GM21526 (cell line): ENCODE results near the gene GPC4.
"Not testable (repeated sequence)": the region's sequence is repeated elsewhere in the genome, so short reads cannot be mapped to it uniquely, and the experiment has no call there.

Experiments
- ATAC-seq: cut with Tn5 transposase; IDR thresholded peaks from one replicate; pipeline ENCODE4 v1.9.1; 2021; ENCODE audit warnings: moderate library complexity; ENCODE audit not compliant: unreplicated experiment, low FRiP score

Gene GPC4

GRCh38 chrX:133314281-133314680 is 101.0 kb downstream of the GPC4 start:
- ATAC-seq, result no peak

DNA sequence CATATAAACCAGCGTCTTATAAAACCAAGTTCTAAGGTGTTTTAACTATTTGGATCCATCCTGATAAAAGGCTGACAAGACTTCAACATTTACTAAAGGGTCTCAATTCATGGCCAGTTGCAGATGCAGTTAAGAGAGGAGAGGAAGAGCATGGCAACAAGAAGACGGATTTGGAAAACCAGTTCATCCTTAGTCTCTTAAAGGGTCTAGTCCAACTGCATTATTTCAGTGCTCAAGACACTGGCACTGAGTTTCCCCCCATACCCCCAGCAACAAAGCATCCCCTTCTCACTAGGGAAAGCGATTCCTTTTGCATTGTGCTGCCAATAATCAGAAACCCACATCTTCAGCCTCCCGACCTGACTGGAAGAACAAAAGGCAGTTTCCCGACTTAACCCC is 106.8 kb downstream of the GPC4 start:
- no peak for ATAC-seq

- no peak for ATAC-seq
Observed at GRCh38 chrX:133307637-133308498, 107.4 kb downstream of the GPC4 start.

GRCh38 chrX:133307094-133307493 is 108.2 kb downstream of the GPC4 start:
- no peak for ATAC-seq

DNA sequence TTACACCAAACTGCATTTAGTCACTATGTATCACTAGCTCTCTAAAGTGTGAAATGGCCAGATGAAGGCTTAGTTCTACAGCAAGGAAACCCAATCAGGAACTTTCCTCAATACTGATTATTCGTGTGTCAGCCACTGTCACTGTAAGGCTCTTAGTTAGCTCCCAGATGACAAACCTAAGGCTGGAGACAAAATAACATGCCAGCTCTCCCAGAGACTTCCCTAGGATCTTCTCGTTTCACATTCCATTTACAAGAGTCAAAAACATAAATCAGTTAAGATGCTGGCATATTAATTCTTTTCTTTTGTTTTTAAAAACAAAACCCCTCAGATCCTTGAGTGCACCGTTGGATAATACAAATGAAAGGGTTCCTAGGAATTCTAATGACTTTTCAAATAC is 109.0 kb downstream of the GPC4 start:
- ATAC-seq, result no peak

DNA sequence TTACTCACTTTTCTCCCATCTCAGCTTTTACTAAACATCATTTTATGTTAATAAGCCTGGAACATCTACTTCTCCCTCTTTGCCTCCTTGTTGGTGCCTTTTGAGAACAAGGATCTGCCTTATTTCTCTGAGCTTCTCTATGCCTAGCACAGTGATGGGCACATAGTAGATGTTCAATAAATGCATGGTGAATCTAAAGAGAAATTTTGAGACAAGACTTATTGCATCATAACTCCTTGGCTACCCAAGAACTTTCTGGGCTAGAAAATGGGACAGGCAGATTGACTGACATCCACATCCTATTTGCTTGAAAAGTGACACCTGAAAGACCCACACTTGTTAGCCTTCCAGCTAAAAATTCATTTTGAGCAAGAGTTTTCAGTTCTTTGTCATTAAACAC is 109.9 kb downstream of the GPC4 start:
- ATAC-seq, result no peak

DNA sequence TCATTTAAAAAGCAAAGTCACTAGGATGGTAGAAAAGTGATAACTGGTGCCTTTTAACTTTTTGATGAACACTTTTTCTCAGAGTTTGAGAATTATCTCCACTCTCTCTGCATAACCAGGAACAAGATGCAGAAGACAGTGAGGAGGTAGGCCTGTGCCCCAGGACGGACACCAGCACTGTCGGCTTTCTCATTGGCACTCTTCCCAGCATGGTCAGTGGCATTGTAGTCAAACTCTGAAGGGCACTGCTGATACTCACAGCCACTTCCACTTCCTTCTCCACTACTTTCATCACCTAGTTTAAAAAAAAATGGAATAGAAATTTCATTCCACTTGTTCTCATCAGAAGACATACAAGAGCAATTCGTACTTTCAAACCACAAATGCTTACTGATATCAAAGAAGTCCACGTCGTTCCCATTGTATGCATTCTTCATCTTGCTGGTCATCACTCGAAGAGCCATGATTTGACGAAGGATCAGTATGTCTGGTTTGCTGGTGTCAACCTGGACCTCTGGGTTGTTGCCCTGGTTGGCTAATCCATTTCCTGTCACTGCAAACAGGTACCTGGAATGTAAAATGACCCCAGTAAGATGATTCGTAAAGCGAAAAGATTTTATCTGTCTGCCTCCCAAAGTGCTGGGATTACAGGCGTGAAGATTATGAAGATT is 112.4 kb downstream of the GPC4 start:
- ATAC-seq, result no peak

GRCh38 chrX:133300591-133300990 is 114.7 kb downstream of the GPC4 start:
- no peak for ATAC-seq

DNA sequence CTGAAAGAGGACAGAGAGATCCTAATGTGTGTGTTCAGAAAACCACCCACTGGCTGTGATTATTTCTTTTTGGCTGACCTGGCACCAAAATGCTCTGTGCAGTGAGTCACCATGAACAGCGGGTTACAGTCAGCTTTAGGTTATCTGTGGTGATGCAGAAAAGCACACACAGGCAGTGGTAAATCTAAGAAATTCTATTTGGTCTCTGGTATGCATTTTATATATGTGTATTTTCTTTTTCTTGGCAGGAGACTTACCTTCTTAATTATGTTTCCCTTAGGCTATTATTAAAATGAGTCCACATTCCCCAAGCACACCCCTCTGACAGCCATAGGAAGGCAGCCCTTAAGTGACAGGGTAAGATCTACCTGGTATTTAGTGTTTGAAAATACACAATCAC is 118.0 kb downstream of the GPC4 start:
- no peak for ATAC-seq

DNA sequence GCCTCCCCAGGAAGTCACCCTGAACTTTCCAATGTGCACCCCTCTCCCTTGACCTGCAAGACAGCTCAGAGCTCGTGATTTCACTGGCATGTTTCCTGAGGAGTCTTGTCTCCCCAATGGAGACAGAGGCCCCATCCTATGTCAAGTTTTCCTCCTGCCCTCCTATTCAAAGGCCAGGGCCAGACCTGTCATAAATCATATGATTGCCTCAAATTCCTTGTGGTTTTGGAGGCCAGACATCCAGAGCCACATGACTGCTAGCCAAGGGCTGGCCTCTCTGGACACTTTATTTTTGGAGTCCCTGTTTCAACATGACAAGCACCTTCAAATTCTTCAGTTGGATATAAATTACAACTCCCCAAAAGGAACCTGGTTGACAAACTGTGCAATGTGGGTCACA is 121.2 kb downstream of the GPC4 start:
- no peak for ATAC-seq

DNA sequence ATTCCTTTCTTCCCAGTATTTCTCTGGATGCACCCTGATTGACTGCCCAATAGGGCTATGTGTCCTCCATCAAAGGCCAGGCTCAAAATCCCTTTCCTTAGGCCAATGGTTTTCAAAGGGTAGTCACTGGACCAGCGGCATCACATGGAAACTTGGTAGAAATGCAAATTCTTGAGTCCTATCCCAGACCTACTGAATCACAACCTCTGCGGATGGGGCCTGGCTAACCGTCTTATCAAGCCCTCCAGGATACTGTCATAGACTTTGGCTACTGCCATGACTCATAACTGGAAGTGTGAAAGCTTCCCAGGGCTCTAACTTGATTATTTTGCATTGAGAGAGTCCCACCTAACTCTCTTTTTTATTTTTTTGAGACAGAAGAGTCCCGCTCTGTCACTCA is 125.2 kb downstream of the GPC4 start:
- ATAC-seq, result no peak

DNA sequence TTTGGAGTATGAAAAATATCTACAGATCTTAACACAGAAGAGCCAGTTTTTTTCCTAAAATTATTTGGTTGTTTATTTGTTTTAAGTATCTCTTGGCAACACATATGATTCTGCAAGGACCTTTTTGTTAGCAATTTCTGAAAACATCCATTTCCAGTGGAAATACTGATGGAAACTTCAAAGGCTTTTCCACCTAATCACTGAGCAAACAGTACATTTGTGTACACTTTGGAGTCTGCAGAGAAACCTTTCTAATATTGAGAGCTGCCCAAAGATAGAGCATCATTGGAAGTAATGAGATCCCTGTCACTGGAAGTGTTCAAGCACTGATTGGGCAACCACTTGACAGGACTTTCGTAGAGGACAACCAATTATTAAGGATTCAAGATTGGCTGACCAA is 127.4 kb downstream of the GPC4 start:
- no peak for ATAC-seq

- no peak for ATAC-seq
Observed at GRCh38 chrX:133285341-133285740, 129.9 kb downstream of the GPC4 start.

- not testable (repeated sequence) for ATAC-seq
Observed at GRCh38 chrX:133279112-133279730, 136.1 kb downstream of the GPC4 start.

GRCh38 chrX:133273180-133273579 is 142.1 kb downstream of the GPC4 start:
- no peak for ATAC-seq

- no peak for ATAC-seq
Observed at GRCh38 chrX:133269168-133269567, 146.1 kb downstream of the GPC4 start.

- ATAC-seq, result no peak
Observed at GRCh38 chrX:133267621-133268020, 147.7 kb downstream of the GPC4 start.

GRCh38 chrX:133265331-133265730 is 150.0 kb downstream of the GPC4 start:
- ATAC-seq, result no peak

GRCh38 chrX:133258481-133258880 is 156.8 kb downstream of the GPC4 start:
- ATAC-seq, result no peak

DNA sequence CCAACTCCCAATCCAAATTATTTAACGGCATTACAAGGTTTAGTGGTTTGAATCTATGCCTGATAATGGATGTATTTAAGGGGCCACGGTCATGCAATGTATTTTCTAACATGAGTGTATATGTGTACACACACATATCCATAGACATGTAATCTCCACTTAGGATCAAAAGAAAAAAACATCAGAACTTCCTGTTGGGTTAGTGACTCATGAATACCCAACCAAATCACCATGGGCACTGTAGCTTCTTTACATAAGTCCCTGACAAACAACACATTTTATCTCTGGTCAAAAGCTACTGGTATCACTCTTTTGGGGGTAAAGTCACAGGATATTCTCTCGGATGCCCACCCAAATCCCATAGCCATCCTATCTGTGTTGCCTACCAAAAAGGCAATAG is 160.6 kb downstream of the GPC4 start:
- no peak for ATAC-seq

DNA sequence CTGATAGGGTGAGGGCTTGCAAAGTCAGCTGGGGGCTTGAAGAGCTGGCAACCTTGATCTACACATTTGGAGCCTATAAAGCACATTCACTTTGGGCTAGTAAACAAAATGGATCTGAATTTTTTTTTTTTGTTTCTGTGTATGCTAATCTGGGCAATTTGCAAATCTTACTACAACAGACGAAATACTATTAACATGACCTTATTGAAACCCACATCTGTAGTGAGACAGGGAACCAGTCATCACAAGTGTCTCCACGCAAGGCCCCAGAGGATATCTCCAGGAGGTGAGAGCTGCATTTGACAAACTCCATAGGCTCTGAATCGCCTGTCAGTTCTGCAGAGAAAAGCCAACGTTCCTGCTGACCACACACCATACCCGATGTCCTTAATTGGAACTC is 164.1 kb downstream of the GPC4 start:
- ATAC-seq, result no peak
